RWPE1 (cell line): Measurements from ENCODE around the gene DNASE1L3.
"Not testable (repeated sequence)": the region's sequence is repeated elsewhere in the genome, so short reads cannot be mapped to it uniquely, and the experiment has no call there.

ENCODE experiments used
- CTCF ChIA-PET: fragments of 350-600 bp; sonication (Branson Sonifier 250); formaldehyde crosslinking; extraction: SDS; loops from one replicate; lab custom pipeline; 2021; lab: Yijun Ruan, JAX
- POLR2A ChIA-PET: fragments of 400-600 bp; formaldehyde crosslinking; extraction: SDS; loops from one replicate; lab custom pipeline; 2020; ENCODE audit warnings: antibody characterized with exemption; ENCODE audit not compliant: low non-redundant PET; lab: Yijun Ruan, JAX
- DNase-seq: peaks from one replicate; pipeline ENCODE4 v3.0.0; 2012; ENCODE audit warnings: low spot score
- H3K27ac ChIP-seq: fragments of 450-650 bp; 2 replicates; pipeline ENCODE4 v1.5.1; 2017
- TF ChIP-seq, protein P1 (sequence below): fragments of 450-650 bp; conservative IDR thresholded peaks from 2 replicates; pipeline ENCODE4 v1.5.1; 2017; ENCODE audit warnings: low read depth, mild to moderate bottlenecking

Gene DNASE1L3

DNA sequence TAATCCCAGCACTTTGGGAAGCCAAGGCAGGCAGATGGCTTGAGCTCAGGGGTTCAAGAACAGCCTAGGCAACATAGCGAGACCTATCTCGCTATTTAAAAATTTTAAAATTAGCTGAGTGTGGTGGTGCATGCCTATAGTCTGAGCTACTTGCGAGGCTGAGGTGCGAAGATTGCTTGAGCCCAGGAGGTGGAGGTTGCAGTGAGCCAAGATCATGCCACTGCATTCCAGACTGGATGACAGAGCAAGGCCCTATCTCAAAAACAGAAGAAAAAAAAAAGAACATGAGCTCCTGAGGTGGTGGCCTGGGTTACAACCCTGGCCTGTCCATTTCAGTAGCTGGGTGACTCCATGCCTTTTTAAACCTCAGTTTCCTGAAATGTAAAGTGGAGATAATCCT lies 7.2 kb downstream of the DNASE1L3 start:
- no peak for DNase-seq
- POLR2A ChIA-PET = no interaction called here
- H3K27ac ChIP-seq = no peak overlapping the region
- TF ChIP-seq, protein P1, sequence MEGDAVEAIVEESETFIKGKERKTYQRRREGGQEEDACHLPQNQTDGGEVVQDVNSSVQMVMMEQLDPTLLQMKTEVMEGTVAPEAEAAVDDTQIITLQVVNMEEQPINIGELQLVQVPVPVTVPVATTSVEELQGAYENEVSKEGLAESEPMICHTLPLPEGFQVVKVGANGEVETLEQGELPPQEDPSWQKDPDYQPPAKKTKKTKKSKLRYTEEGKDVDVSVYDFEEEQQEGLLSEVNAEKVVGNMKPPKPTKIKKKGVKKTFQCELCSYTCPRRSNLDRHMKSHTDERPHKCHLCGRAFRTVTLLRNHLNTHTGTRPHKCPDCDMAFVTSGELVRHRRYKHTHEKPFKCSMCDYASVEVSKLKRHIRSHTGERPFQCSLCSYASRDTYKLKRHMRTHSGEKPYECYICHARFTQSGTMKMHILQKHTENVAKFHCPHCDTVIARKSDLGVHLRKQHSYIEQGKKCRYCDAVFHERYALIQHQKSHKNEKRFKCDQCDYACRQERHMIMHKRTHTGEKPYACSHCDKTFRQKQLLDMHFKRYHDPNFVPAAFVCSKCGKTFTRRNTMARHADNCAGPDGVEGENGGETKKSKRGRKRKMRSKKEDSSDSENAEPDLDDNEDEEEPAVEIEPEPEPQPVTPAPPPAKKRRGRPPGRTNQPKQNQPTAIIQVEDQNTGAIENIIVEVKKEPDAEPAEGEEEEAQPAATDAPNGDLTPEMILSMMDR = no peak
- CTCF ChIA-PET = interaction anchor here (1.0 kb wide), 1 partner anchor 13 kb away, joined by 3 read pairs; no protein-coding TSS in a partner anchor

DNA sequence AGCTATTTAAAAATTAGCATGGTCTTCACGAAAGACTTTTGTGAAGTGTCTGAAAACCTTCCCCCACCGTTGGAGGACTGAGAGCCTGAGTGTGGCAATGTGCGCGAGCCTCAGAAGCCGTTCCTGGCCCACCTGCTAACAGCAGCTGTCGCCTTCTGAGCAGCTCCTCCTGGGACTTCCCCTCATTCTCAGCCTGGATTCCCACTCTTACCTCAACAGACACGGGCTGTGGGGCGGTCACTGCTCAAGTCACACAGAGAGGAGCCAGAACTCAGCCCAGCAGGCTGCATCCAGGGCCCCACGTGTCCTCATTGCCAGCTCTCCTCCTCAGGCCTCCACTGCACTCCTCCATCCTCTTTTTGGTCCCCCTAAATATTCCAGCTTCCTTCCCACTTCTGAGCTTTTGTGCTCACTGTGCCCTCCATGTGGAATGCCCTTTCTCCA lies 7.8 kb downstream of the DNASE1L3 start:
- CTCF ChIA-PET = interaction anchor here (0.6 to 1.3 kb wide), 5 partner anchors 14 to 281 kb away, joined by 3 to 4 read pairs (median 3); no protein-coding TSS in a partner anchor
- DNase-seq = no peak
- POLR2A ChIA-PET = no interaction called here
- no peak overlapping the region for H3K27ac ChIP-seq
- TF ChIP-seq, protein P1 = no peak

DNA sequence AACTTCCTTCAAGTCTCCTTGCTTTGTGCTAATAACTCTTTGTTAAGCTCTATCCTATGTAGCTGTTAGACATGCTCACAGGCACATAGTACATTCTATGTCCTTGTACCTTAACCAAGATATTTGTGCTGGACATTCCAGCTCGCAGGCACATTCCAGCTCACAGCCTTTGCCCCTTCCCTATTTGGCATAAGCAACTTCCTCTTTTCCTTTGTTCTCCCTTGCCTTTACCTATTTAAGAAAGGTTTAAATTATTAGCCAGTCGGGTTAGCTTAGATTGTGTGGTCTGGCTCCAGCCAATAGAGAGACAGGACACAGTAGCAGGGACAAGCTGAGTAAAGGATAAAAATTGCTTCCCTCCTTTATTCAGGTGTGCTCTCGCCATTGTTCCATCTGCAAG lies 9.3 kb downstream of the DNASE1L3 start:
- POLR2A ChIA-PET, H3K27ac ChIP-seq, DNase-seq: not testable (repeated sequence)
- CTCF ChIA-PET = interaction anchor here (0.6 to 0.7 kb wide), 2 partner anchors 182 to 1228 kb away, joined by 3 read pairs; no protein-coding TSS in a partner anchor

DNA sequence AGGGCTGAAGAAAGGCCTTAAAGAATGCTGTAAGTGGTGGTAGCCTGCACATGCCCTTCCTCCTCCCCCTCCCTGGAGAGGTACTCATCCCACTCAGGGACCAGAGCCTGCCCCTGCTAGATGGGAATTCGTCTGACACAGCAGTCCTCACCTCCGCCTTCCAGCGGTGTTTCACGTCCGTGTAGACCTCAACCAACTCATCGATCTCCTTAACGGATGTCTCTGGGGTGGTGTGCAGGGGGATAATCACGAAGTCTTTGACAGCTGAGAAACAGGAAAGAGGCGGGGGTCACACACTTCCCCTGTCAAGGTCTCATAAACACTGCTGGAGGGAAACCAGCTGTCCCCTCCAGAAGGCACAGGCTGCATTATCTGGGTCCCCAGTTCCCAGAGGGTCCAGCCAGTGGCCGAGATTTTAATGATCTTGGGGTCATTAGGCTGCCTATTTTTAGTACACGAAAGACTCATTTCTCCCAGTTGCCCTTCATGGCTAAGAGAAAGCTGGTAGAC lies 9.9 kb downstream of the DNASE1L3 start:
- no peak for DNase-seq
- H3K27ac ChIP-seq = no peak overlapping the region
- ChIA-PET POLR2A (no interaction called here), CTCF (interaction anchor here (0.6 to 0.7 kb wide), 2 partner anchors 181 to 1227 kb away, joined by 3 read pairs; no protein-coding TSS in a partner anchor)
- TF ChIP-seq, protein P1 = no peak

DNA sequence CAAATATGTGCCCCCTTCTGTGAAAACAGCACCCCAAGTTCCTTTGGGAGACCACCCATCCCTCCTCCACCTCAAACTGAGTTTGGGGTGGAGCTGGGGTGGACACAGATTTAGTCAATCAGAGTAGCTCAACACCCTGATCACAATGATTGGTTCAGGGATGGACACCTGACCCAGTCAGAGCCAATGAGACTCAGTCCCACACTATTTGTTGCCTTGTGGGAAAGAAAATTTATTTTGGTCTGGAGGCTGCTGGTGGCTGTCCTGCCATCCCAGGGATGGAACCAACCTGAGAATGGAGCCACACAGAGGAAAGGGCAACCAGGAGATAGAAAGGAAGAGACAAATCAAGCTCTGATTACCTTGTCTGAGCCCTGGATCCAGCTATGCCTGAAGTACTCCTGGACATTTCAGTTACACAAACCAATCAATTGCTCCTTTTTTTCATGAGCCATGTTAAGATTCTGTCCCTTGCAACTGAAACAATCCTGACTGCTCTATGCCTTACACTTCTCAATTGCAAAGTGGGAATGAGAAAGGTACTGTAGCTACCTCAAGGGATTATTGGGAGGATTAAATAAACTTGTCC lies 10.6 kb downstream of the DNASE1L3 start:
- CTCF ChIA-PET = no interaction called here
- DNase-seq = no peak
- H3K27ac ChIP-seq = no peak overlapping the region
- POLR2A ChIA-PET = no interaction called here
- TF ChIP-seq, protein P1 = no peak

DNA sequence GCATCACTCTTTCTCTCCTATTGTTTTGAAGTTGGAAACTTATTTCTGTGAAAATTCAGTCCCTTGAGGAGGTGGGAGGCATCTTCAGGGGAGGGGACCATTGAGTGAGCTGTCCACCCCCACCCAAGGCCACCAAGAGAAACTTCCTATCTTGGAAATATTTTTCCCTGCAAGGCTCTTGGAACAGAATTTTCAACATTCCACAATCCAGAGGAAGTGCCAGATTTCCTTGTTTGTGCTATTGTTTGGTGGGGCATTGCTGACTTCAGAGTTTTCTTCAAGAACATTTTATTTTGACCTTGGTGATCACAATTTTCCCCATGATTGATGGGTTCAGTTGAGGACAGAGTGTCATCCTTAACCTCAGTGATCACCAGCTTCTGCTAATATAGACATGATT lies 12.0 kb downstream of the DNASE1L3 start:
- no peak overlapping the region for H3K27ac ChIP-seq
- TF ChIP-seq, protein P1 = no peak
- CTCF ChIA-PET = no interaction called here
- POLR2A ChIA-PET = interaction anchor here (0.6 kb wide), 1 partner anchor 39 kb away, joined by 3 read pairs; the partner anchor contains the start of gene ABHD6
- DNase-seq = no peak

DNA sequence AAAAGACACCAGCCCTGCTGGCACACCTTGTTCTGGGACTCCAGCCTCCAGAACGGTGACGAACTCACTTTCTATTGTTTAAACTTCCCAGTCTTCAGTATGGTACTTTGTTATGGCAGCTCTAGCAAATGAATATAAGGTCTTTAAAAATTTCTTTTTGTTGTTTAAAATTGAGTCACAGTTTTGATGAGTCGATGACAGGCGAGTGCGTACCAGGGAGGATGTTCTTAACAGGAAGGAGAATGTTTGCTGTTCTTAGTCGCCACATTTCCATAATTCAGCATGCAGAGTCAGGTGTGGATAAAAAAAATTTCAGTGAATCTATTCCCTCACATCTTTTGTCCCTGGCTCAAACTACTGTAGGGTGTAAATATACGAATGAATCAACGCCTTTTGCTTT lies 12.4 kb downstream of the DNASE1L3 start:
- ChIA-PET POLR2A (interaction anchor here (0.6 kb wide), 1 partner anchor 39 kb away, joined by 3 read pairs; the partner anchor contains the start of gene ABHD6), CTCF (no interaction called here)
- DNase-seq = no peak
- TF ChIP-seq, protein P1 = no peak
- no peak overlapping the region for H3K27ac ChIP-seq
